GM21576 (cell line): ENCODE measurements around the gene EXOC4.
"Not testable (repeated sequence)": the region's sequence is repeated elsewhere in the genome, so short reads cannot be mapped to it uniquely, and the experiment has no call there.

Source experiments
- ATAC-seq: cut with Tn5 transposase; IDR thresholded peaks from one replicate; pipeline ENCODE4 v1.9.1; 2021; ENCODE audit warnings: mild to moderate bottlenecking, moderate library complexity; ENCODE audit not compliant: unreplicated experiment

EXOC4 gene

DNA sequence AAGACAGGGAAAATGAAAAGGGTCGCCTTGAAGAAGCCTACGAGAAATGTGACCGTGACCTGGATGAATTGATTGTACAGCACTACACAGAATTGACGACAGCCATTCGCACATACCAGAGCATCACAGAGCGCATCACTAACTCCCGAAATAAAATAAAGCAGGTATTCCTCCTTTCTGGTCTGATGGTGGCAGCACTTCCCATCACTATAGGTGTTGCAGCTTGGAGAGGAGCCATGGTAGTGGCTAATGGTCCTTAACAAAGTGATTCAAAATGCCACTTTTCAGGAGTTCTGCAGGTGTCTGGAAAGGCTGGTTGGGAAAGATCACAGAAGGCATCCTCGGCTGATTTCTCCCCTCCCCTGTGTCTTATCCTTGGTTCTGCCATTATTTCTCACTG, 22.1 kb downstream of the EXOC4 start:
- no peak for ATAC-seq

GRCh38 chr7:133275446-133276095, 22.7 kb downstream of the EXOC4 start:
- ATAC-seq, result no peak

DNA sequence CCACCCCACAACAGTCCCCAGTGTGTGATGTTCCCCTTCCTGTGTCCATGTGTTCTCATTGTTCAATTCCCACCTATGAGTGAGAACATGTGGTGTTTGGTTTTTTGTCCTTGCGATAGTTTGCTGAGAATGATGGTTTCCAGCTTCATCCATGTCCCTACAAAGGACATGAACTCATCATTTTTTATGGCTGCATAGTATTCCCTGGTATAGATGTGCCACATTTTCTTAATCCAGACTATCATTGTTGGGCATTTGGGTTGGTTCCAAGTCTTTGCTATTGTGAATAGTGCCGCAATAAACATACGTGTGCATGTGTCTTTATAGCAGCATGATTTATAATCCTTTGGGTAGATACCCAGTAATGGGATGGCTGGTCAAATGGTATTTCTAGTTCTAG, 26.1 kb downstream of the EXOC4 start:
- not testable (repeated sequence) for ATAC-seq

DNA sequence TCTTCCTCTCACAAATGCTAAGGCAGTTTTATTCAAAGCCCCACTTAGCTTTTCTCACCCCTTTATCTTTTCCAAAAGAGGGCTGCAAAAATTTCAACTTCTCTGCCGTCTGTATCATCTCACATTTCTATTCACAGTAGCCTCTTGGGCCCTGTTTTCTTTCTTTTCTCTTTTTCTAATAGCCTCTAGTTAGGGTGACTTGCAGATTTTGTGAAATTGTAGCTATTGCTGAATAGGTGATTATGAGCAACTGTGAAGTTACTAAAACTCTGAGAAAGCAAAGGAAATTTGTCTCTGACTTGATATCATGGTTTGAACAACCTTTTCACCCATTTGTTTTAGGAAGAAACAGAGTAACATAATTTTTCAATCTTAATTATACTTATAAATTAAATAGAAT, 29.2 kb downstream of the EXOC4 start:
- ATAC-seq, result no peak

DNA sequence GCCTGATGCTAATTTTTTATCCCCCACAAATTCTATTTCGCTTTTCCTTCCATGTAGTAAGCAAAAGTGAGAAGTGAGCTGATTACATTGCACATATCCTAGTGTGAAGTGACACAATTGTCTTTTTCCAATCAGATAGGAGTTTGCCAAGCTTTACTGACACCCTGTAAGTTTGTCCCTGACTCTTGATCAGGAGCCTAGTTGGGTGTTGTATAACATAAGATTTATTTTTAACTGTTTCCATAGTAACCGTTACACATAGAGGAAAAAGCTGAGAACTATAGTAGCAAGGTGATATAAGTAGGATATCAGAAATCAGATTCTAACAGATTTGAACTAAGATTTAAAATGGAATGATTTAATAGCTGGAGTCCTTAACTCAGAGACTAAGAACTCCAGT, 31.2 kb downstream of the EXOC4 start:
- ATAC-seq, result no peak

GRCh38 chr7:133288970-133289369, 36.1 kb downstream of the EXOC4 start:
- no peak for ATAC-seq

DNA sequence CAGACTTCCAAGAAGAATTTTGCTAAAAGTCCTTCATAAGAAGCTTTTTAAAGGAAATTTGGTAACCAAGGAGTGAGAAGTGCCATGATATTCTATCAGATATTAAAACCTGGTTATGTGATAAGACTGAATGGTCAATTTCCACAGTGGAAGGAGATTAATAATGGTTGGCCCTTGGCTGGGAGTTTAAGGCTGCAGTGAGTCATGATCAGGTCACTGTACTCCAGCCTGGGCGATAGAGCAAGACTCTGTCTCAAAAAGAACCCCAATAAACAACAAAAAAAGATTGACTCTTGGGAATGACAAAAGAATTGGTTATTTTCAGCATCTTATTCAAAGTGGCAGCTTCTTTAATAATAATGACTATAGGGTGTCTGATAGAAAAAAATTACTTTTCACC, 37.2 kb downstream of the EXOC4 start:
- ATAC-seq, result no peak

DNA sequence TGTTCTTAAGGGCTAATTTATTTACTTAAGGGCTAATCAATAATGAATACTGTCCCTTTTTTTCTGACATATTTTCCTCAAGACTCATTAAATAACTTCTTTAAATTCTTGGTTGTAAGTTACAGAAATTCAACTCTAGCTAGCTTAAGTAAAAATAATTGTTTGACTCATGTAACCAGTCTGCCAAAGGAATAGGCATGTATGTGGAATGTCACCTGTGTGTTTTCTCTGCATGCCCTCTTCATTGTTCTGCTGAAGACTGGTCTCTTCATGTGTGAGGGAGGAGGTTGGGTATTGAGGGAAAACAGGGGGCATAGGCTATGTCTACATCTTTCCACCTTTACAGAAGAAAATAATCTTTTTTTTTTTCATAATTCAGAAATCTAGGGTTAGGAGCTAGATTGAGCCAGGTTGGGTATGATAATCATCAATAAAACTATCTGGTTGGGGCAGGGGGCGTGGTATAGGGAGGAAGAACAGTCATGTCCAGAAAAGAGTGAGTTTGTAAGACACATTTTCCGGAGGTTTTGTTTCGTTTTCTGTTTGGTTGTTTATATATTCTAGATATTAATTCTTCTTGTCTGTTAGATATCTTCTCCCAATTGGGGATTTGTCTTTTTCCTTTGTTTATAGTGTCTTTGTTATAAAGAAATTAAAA, 37.9 kb downstream of the EXOC4 start:
- ATAC-seq, result no peak

DNA sequence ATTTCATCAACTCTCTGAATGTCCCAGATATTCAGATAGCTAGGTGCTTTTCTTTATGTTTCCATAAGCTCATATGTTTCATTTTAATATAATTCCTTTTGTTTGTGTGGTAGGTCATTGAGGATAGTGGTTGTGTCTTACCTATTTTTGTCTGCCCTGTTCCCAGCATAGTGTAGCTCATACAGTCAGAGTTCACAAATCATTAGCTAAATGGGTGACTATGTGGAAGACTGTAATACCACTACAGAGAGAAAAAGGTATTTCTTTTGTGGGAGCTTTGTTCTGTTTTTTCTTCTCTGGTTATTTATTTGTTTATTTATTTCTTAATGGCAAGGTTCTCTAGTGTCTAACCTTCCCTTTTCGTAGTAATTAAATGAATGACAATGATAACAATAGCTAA, 39.8 kb downstream of the EXOC4 start:
- ATAC-seq, result no peak

- no peak for ATAC-seq
These were observed 40.7 kb downstream of the EXOC4 start for GRCh38 chr7:133293384-133294160.

- no peak for ATAC-seq
These were observed 41.4 kb downstream of the EXOC4 start for GRCh38 chr7:133294234-133294633.

DNA sequence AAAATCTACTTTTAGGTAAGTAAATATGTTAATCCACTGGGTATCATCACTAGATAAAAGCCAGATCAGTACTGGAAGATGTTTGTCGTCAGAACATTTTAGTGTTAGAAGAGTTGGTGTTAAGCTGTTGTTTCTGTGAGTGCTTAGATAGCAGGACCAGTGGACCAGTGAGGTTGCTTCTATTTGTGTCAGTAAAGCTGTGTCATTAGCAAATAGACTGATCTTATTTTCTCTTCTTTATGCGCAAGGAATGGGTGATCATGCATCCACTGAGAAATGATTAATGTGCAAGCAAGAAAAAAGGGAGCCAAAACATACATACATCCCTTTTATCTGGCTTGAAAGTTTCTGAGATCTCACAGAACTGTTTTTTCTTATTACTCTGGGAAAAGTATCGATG, 42.6 kb downstream of the EXOC4 start:
- no peak for ATAC-seq

DNA sequence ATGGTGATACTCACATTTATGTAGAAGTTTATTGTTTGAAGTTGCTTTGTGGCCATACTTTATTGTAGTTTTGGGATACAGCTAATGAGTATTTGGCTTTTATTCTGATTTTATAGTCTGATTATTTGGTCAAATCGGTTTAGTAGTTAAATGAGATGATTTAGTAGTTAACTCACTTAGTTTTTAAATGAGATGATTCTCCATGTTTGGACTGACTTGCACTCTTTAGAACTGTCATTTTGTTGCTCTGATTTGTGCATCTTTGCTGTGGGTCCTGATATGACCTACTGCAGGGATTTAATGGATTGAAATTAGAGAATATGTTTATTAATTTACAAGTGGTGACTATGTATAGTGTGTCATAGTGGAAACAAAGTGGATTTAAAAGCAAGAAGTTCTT, 44.2 kb downstream of the EXOC4 start:
- ATAC-seq, result no peak

- ATAC-seq, result no peak
These were observed 45.2 kb downstream of the EXOC4 start for GRCh38 chr7:133298080-133298479.

- no peak for ATAC-seq
These were observed 46.8 kb downstream of the EXOC4 start for GRCh38 chr7:133299676-133300075.

GRCh38 chr7:133300088-133300487, 47.2 kb downstream of the EXOC4 start:
- ATAC-seq, result no peak

- ATAC-seq, result no peak
These were observed 47.9 kb downstream of the EXOC4 start for GRCh38 chr7:133300811-133301210.

GRCh38 chr7:133301444-133301843, 48.6 kb downstream of the EXOC4 start:
- no peak for ATAC-seq

- ATAC-seq, result no peak
These were observed 50.5 kb downstream of the EXOC4 start for GRCh38 chr7:133303372-133303771.

- no peak for ATAC-seq
These were observed 51.1 kb downstream of the EXOC4 start for GRCh38 chr7:133303931-133304330.

- ATAC-seq, result no peak
These were observed 56.5 kb downstream of the EXOC4 start for GRCh38 chr7:133309333-133309732.

DNA sequence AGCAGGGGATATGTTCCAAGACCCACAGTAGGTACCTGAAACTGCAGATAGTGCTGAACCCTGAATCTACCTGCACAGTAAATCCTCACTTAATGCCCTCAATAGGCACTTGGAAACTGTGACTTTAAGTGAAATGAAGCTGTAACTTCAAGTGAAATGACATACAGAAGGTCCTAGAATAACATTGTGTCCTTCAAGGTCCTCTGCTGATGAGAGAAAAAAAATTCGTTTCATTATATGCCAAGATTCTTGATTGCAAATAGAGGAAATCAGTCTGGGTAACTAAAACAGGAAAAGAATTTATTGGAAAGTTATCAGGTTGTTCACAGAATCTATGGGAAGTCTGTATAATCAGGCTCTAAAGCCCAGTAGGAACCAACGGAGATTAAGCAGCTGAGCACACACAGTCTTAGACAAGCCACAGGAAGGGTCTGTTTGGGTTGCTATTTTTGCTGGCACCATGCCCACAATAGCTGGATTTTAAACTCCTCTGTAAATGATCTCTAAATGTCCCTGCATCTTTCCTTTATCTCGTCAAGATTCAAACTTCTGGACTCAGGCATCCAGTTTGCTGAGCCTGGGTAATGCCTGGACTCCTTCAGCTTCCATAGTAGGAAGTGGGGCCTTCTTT, 57.5 kb downstream of the EXOC4 start:
- no peak for ATAC-seq
